Measurements from ENCODE around the gene NDUFAF3. TPM values are rescaled to one million over a fixed set of nuclear protein-coding genes. Genes with fewer than 3 reads are reported as not detected.

NDUFAF3 gene
- polyA plus RNA-seq, 1 of the 3 experiments (the other 2 are of a cell fraction): 104 TPM

GRCh38 chr3:49022688-49023171 lies 809 bp downstream of the NDUFAF3 start:
- TF ChIP-seq EZH2phosphoT487 (IDR thresholded peaks at IDR 0.05; ENCODE audit: borderline replicate concordance, low read depth) (no peak), TAF1 (IDR thresholded peaks at IDR 0.05; ENCODE audit: borderline replicate concordance, low read depth, low read length) (no peak), SIN3A (IDR thresholded peaks at IDR 0.05; ENCODE audit: borderline replicate concordance, low read depth, low read length) (no peak), TCF12 (IDR thresholded peaks at IDR 0.05) (no peak), RCOR1 (IDR thresholded peaks at IDR 0.05; ENCODE audit: low read length) (no peak), SMC3 (IDR thresholded peaks at IDR 0.05; ENCODE audit: low read depth, low read length) (no peak), GATA2 (CRISPR knock-in tag; IDR thresholded peaks at IDR 0.05) (no peak), POLR2AphosphoS5 (IDR thresholded peaks at IDR 0.05; ENCODE audit: low read depth, low read length) (no peak; the same call in 1 of the 2 replicates), YY1 (IDR thresholded peaks at IDR 0.05; ENCODE audit: low read depth) (no peak), USF1 (IDR thresholded peaks at IDR 0.05; ENCODE audit: borderline replicate concordance, low read depth) (no peak), IRF3 (IDR thresholded peaks at IDR 0.05; ENCODE audit: low read depth, low read length) (no peak), GABPA (IDR thresholded peaks at IDR 0.05; ENCODE audit: low read depth) (no peak), USF2 (IDR thresholded peaks at IDR 0.05; ENCODE audit: borderline replicate concordance, low read depth, low read length) (no peak), MEF2A (IDR thresholded peaks at IDR 0.05; ENCODE audit: borderline replicate concordance, low read depth) (no peak), TEAD4 (IDR thresholded peaks at IDR 0.05; ENCODE audit: borderline replicate concordance, insufficient read depth) (no peak), PBX3 (IDR thresholded peaks at IDR 0.05) (no peak; the same call in 1 of the 2 replicates), FOXJ3 (CRISPR knock-in tag; IDR thresholded peaks at IDR 0.05) (no peak), RAD21 (IDR thresholded peaks at IDR 0.05; ENCODE audit: low read length) (no peak), JUND (IDR thresholded peaks at IDR 0.05) (no peak), CHD2 (IDR thresholded peaks at IDR 0.05; ENCODE audit: low read length, partially characterized antibody) (no peak)
- Histone ChIP-seq H4K20me1 (ENCODE audit: insufficient read depth) (no peaks in the 10 kb centered on the region), H3F3A (replicated peaks; ENCODE audit: insufficient read depth) (peaks cover 44% of the 10 kb centered on the region), H3K79me2 (ENCODE audit: insufficient read depth) (peaks cover 85% of the 10 kb centered on the region), H2AFZ (ENCODE audit: low read depth) (no peak overlapping the region), H3K4me1 (ENCODE audit: control insufficient read depth in 1 of 2, insufficient read depth in 2 of 2, low read depth in 1 of 2, low read length in 1 of 2) (peaks cover 8 to 30% of the 10 kb centered on the region in 2 experiments; a peak in 2 of 4 replicates), H3K27ac (ENCODE audit: low read depth in 2 of 2, low read length in 1 of 2) (peak overlapping the region; percentile 99), H3K9ac (peak overlapping the region; percentile 99), H3K27me3 (ENCODE audit: insufficient read depth) (no peaks in the 10 kb centered on the region), H3K4me3 (ENCODE audit: low read depth in 2 of 2, low read length in 1 of 2) (peak overlapping the region; percentile 87 to 94), H3K36me3 (replicated peaks in 1 of 2; ENCODE audit: control insufficient read depth in 1 of 2, insufficient read depth in 2 of 2, low read length in 1 of 2) (peaks cover 39 to 45% of the 10 kb centered on the region in 2 experiments), H3K9me3 (no peaks in the 10 kb centered on the region), H3K4me2 (peak overlapping the region; percentile 97), H3K9me2 (no peaks in the 10 kb centered on the region)
- peak; percentile 32 for DNase-seq
- CTCF ChIA-PET: interaction anchor here (1.2 to 14.2 kb wide), 13 partner anchors 9 to 427 kb away, joined by 3 to 114 read pairs (median 6); partner anchors contain the start of genes P4HTM, QRICH1, USP4 and WDR6
- POLR2A ChIA-PET: interaction anchor here (0.6 to 4.6 kb wide), 5 partner anchors 15 to 428 kb away, joined by 3 to 80 read pairs (median 15); partner anchors contain the start of genes COL7A1, IP6K2, QRICH1 and WDR6
- WGBS (ENCODE audit: low lambda C conversion rate): 16% methylated on average over 12 of the region's 12 CpGs

Data from SK-N-SH (cell line).